ENCODE results near the gene PHLDA3.

GRCh38 chr1:201480231-201481003 lies 11.4 kb upstream of the PHLDA3 start:
- peak in 3 of 5 experiments; percentile 7 to 10 (median 9) for TF ChIP-seq CTCF (IDR thresholded peaks at IDR 0.05)
- TF ChIP-seq POLR2A (IDR thresholded peaks at IDR 0.05) = peak; percentile 26 to 81
- TF ChIP-seq EP300 (IDR thresholded peaks at IDR 0.05) = peak; percentile 65 to 71

All from tibial nerve (tissue), 4 donors.